ENCODE measurements around the gene CCDC106. TPM values are rescaled to one million over a fixed set of nuclear protein-coding genes. Genes with fewer than 3 reads are reported as not detected.
A peak's percentile ranks its signal among the peaks of the same experiment; 100 is the strongest.

The CCDC106 gene
- total RNA-seq: 1 to 10 TPM; 2.0 to 3.2 (median 3.2) TPM
- 4.8 TPM for total RNA-seq (2013)

- H3K27me3 ChIP-seq (ENCODE audit: control insufficient read depth, insufficient read depth, low read length): no peaks in the 10 kb centered on the region
- peaks cover 13% of the 10 kb centered on the region for H3K36me3 ChIP-seq (ENCODE audit: control insufficient read depth, insufficient read depth, low read length)
- Mint-ChIP-seq H3K4me1 (peaks cover 14 to 39% of the 10 kb centered on the region in 2 donors), H3K27ac (peak within 1 kb of the TSS in 1 of 2 donors; percentile 76), H3K4me3 (peak within 1 kb of the TSS; percentile 83), H3K27me3 (ENCODE audit: low read depth in 2 of 2) (peaks cover 0 to 7% of the 10 kb centered on the region in 2 donors), H3K36me3 (no peaks in the 10 kb centered on the region), H3K9me3 (no peaks in the 10 kb centered on the region)
- peak; percentile 36 to 51 (median 49) for ATAC-seq
- TF ChIP-seq CTCF (IDR thresholded peaks at IDR 0.05): no peak
- no peaks in the 10 kb centered on the region for H3K9me3 ChIP-seq (ENCODE audit: control insufficient read depth, insufficient read depth, low read length)
- WGBS (ENCODE audit: insufficient coverage): 2% methylated on average over 85 of the region's 87 CpGs
- peak in 1 of 2 donors; percentile 64 for DNase-seq
- peaks cover 42% of the 10 kb centered on the region for H3K4me1 ChIP-seq (ENCODE audit: control insufficient read depth, insufficient read depth, low read length)
- intact Hi-C loops (cut with micrococcal nuclease): no loop called here
- peak within 1 kb of the TSS; percentile 48 for H3K27ac ChIP-seq (ENCODE audit: low read length)
- peak within 1 kb of the TSS; percentile 61 for H3K4me3 ChIP-seq (ENCODE audit: low read length)
Measured at GRCh38 chr19:55647732-55648584, at the start of gene CCDC106. Gene CCDC106 (plus strand): TSS chr19:55648212. CDS start chr19:55649047, 835 bp downstream.

- intact Hi-C loops (cut with micrococcal nuclease): loop anchor here (1.0 kb wide), 3 partner anchors 12 to 123 kb away; partner anchors contain the start of genes ZNF628 and ZNF784
- H3K36me3 Mint-ChIP-seq: no peaks in the 10 kb centered on the region
- ATAC-seq: peak; percentile 77 to 92 (median 80)
Measured at GRCh38 chr19:55598719-55599467, 49.1 kb upstream of the CCDC106 start.

GRCh38 chr19:55599468-55599841, 48.6 kb upstream of the CCDC106 start, which contains the start of gene FIZ1:
Gene FIZ1 (minus strand): TSS chr19:55599517. CDS start chr19:55597865, 1,652 bp downstream.
- ATAC-seq (peak; percentile 69 to 85 (median 73)), DNase-seq (peak; percentile 93 to 98)
- H3K4me3 Mint-ChIP-seq: peak within 1 kb of the TSS; percentile 96
- Histone ChIP-seq H3K36me3 (ENCODE audit: control insufficient read depth, insufficient read depth, low read length) (peaks cover 5% of the 10 kb centered on the region), H3K9me3 (ENCODE audit: control insufficient read depth, insufficient read depth, low read length) (no peaks in the 10 kb centered on the region), H3K4me1 (ENCODE audit: control insufficient read depth, insufficient read depth, low read length) (peaks cover 24% of the 10 kb centered on the region), H3K27ac (ENCODE audit: low read length) (peak within 1 kb of the TSS; percentile 100), H3K4me3 (ENCODE audit: low read length) (peak within 1 kb of the TSS; percentile 94), H3K27me3 (ENCODE audit: control insufficient read depth, insufficient read depth, low read length) (no peaks in the 10 kb centered on the region)
- peak within 1 kb of the TSS; percentile 96 to 99 for H3K27ac Mint-ChIP-seq
- no peak for TF ChIP-seq CTCF (IDR thresholded peaks at IDR 0.05)
- under 1% methylated on average over 23 of the region's 23 CpGs for WGBS (ENCODE audit: insufficient coverage)
- intact Hi-C loops (cut with micrococcal nuclease): loop anchor here (1.0 kb wide), 3 partner anchors 12 to 123 kb away; partner anchors contain the start of genes ZNF628 and ZNF784
- H3K36me3 Mint-ChIP-seq: no peaks in the 10 kb centered on the region
- H3K27me3 Mint-ChIP-seq (ENCODE audit: low read depth in 2 of 2): no peaks in the 10 kb centered on the region
- no peaks in the 10 kb centered on the region for H3K9me3 Mint-ChIP-seq
- peaks cover 23 to 38% of the 10 kb centered on the region in 2 donors for H3K4me1 Mint-ChIP-seq

More at GRCh38 chr19:55598719-55599467, 49.1 kb upstream of the CCDC106 start:
- Histone ChIP-seq H3K36me3 (ENCODE audit: control insufficient read depth, insufficient read depth, low read length) (peaks cover 5% of the 10 kb centered on the region), H3K9me3 (ENCODE audit: control insufficient read depth, insufficient read depth, low read length) (no peaks in the 10 kb centered on the region), H3K4me3 (ENCODE audit: low read length) (peak overlapping the region; percentile 94), H3K27ac (ENCODE audit: low read length) (peak overlapping the region; percentile 100), H3K27me3 (ENCODE audit: control insufficient read depth, insufficient read depth, low read length) (no peaks in the 10 kb centered on the region), H3K4me1 (ENCODE audit: control insufficient read depth, insufficient read depth, low read length) (peaks cover 19% of the 10 kb centered on the region)
- H3K9me3 Mint-ChIP-seq: no peaks in the 10 kb centered on the region
- WGBS (ENCODE audit: insufficient coverage): 7% methylated on average over 26 of the region's 26 CpGs
- peak overlapping the region; percentile 96 to 99 for H3K27ac Mint-ChIP-seq
- TF ChIP-seq CTCF (IDR thresholded peaks at IDR 0.05): no peak
- no peaks in the 10 kb centered on the region for H3K27me3 Mint-ChIP-seq (ENCODE audit: low read depth in 2 of 2)
- DNase-seq: peak; percentile 95 to 96
- peaks cover 19 to 35% of the 10 kb centered on the region in 2 donors for H3K4me1 Mint-ChIP-seq
- H3K4me3 Mint-ChIP-seq: peak overlapping the region; percentile 96
